Activated naive CD4-positive, alpha-beta T cell treated with anti-CD3 and anti-CD28 coated beads, Interleukin-2, amount 10 ng/mL, durations not matched to agents 5 hours and 36 hours (primary cell): ENCODE data around the gene PHYHD1. TPM values are rescaled to one million over a fixed set of nuclear protein-coding genes. Genes with fewer than 3 reads are reported as not detected.

ENCODE experiments used
- total RNA-seq, 2 experiments: library from RNA; stranded (reverse); gene quantifications; one replicate each; pipeline ENCODE4 v1.2.3, GENCODE V29; 2021

Gene PHYHD1
- total RNA-seq, result 1 to 10 TPM; 1.1 to 1.4 TPM

GRCh38 chr9:128920381-128921058, at the start of gene PHYHD1:
Gene PHYHD1 (plus strand): TSS chr9:128920982. CDS start chr9:128922324, 1,342 bp downstream.

GRCh38 chr9:128881884-128882676, 38.7 kb upstream of the PHYHD1 start, which contains the start of the genes KYAT1 and LRRC8A:
Gene KYAT1 (minus strand): TSS chr9:128881950. CDS start chr9:128845405, 36,545 bp downstream.
Gene LRRC8A (plus strand): TSS chr9:128882133. CDS start chr9:128907165, 25,032 bp downstream.

GRCh38 chr9:128947527-128948301, 26.9 kb downstream of the PHYHD1 start, which contains the start of the genes DOLK and NUP188:
Gene DOLK (minus strand): TSS chr9:128947603. CDS start chr9:128947303, 300 bp downstream.
Gene NUP188 (plus strand): TSS chr9:128947699. CDS start chr9:128947720, 21 bp downstream.

Other genes with a start within 250 kb of the PHYHD1 start
- gene SET, start 231.8 kb upstream of the PHYHD1 start, total RNA-seq, result 100 to 1,000 TPM; 412 to 435 TPM
- 1 to 10 TPM; 4.3 to 5.2 TPM for gene PKN3, start 218.5 kb upstream of the PHYHD1 start, total RNA-seq
- gene ZDHHC12, start 196.9 kb upstream of the PHYHD1 start, total RNA-seq, result 10 to 100 TPM; 59.9 to 60.3 TPM
- gene ZER1, start 149.1 kb upstream of the PHYHD1 start, total RNA-seq, result 10 to 100 TPM; 20.0 to 25.2 TPM
- 10 to 100 TPM; 17.6 to 18.6 TPM for gene TBC1D13, start 133.7 kb upstream of the PHYHD1 start, total RNA-seq
- gene ENDOG, start 102.5 kb upstream of the PHYHD1 start, total RNA-seq, result 10 to 100 TPM; 20.3 to 22.2 TPM
- gene SPOUT1, start 91.2 kb upstream of the PHYHD1 start, total RNA-seq, result 10 to 100 TPM; 52.8 to 63.1 TPM
- 10 to 100 TPM; 15.5 to 19.5 TPM for gene KYAT1, start 39.0 kb upstream of the PHYHD1 start, total RNA-seq
- 10 to 100 TPM; 50.9 to 51.7 TPM for gene LRRC8A, start 38.8 kb upstream of the PHYHD1 start, total RNA-seq
- 1 to 10 TPM; 7.4 to 9.0 TPM for gene DOLK, start 26.6 kb downstream of the PHYHD1 start, total RNA-seq
- 10 to 100 TPM; 83.7 to 85.8 TPM for gene NUP188, start 26.7 kb downstream of the PHYHD1 start, total RNA-seq
- 100 to 1,000 TPM in 1 of 2 experiments, 10 to 100 TPM in 1; 97.8 to 104 TPM for gene SH3GLB2, start 107.3 kb downstream of the PHYHD1 start, total RNA-seq
- gene MIGA2, start 115.6 kb downstream of the PHYHD1 start, total RNA-seq, result 10 to 100 TPM; 35.7 to 38.6 TPM
- 10 to 100 TPM; 14.1 to 16.4 TPM for gene DOLPP1, start 160.1 kb downstream of the PHYHD1 start, total RNA-seq
- gene CRAT, start 189.8 kb downstream of the PHYHD1 start, total RNA-seq, result 10 to 100 TPM; 13.6 to 15.5 TPM
- gene PTPA, start 190.4 kb downstream of the PHYHD1 start, total RNA-seq, result 10 to 100 TPM; 75.6 to 83.3 TPM